ENCODE results near the gene ISG20. TPM values are rescaled to one million over a fixed set of nuclear protein-coding genes. Genes with fewer than 3 reads are reported as not detected.

The ISG20 gene
- total RNA-seq, 6 donors from 2014 or later = 41.3 to 119 (median 67.0) TPM

DNA sequence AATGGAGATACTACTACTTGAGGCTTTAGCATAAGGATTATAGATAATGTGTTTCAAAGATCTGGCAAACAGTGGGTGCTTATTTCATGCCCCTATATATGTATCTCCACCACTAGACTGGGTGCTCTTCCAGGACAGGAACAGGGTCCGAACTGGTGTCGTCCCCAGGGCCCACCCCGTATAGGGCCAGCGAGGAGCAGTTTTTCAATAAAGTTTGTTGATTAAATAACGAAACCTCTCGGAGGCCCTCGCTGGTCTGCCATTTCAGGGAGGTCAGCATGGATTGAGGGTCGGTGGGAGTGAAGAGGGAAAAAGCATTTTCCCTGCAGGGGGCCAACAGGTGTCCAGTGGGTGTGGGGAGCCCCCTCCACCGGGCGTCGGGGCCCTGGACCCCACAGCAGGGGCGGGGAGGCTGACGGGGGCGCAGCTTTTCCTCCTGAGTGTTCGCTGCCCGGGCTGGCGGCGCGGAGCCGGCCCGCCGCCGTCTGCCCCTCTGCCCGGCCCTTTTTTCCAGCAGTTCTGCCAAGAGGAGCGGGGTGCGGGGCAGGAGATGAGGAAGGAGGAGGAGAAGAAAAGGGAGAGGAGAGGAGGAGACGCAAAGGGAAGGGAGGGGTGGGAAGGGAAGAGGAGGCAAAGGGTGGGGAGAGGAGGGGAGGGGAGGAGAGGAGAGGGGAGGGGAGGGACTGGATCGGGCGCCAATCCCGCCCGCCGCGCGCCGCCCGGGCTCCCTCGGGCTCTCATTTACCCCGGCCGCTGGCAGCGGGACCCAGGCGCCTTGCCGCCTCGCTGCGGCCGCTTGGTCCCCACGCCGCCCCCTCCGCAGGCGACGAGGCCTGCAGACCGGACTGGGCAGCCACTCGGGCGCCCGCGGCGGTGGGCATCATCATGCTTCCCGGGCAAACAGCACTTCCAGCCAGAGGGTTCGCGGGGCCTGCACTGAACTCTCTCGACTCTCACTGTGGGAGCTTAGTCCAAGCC is 66.3 kb downstream of the ISG20 start:
- TF ChIP-seq POLR2AphosphoS5 (IDR thresholded peaks at IDR 0.05) (no peak), EP300 (IDR thresholded peaks at IDR 0.05) (no peak), POLR2A (IDR thresholded peaks at IDR 0.05) (no peak)
- TF ChIP-seq, protein P1, sequence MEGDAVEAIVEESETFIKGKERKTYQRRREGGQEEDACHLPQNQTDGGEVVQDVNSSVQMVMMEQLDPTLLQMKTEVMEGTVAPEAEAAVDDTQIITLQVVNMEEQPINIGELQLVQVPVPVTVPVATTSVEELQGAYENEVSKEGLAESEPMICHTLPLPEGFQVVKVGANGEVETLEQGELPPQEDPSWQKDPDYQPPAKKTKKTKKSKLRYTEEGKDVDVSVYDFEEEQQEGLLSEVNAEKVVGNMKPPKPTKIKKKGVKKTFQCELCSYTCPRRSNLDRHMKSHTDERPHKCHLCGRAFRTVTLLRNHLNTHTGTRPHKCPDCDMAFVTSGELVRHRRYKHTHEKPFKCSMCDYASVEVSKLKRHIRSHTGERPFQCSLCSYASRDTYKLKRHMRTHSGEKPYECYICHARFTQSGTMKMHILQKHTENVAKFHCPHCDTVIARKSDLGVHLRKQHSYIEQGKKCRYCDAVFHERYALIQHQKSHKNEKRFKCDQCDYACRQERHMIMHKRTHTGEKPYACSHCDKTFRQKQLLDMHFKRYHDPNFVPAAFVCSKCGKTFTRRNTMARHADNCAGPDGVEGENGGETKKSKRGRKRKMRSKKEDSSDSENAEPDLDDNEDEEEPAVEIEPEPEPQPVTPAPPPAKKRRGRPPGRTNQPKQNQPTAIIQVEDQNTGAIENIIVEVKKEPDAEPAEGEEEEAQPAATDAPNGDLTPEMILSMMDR (IDR thresholded peaks at IDR 0.05) = no peak
- no peaks in the 10 kb centered on the region for H3K36me3 ChIP-seq
- H3K4me3 ChIP-seq = peak overlapping the region; percentile 29 to 55 (median 46)
- ATAC-seq (ENCODE audit: low FRiP score in 2 of 2) = peak in 1 of 2 donors; percentile 70
- peaks cover 0 to 5% (median 0%) of the 10 kb centered on the region in 4 donors for H3K27me3 ChIP-seq
- 4 to 11% methylated on average over 40 to 57 of the region's 60 CpGs for WGBS, 2 donors
- peaks cover 6 to 21% (median 9%) of the 10 kb centered on the region in 4 donors for H3K4me1 ChIP-seq
- no peaks in the 10 kb centered on the region for H3K9me3 ChIP-seq
- peak overlapping the region in 2 of 4 donors; percentile 48 to 56 for H3K27ac ChIP-seq
- DNase-seq = peak in 1 of 2 donors; percentile 86

DNA sequence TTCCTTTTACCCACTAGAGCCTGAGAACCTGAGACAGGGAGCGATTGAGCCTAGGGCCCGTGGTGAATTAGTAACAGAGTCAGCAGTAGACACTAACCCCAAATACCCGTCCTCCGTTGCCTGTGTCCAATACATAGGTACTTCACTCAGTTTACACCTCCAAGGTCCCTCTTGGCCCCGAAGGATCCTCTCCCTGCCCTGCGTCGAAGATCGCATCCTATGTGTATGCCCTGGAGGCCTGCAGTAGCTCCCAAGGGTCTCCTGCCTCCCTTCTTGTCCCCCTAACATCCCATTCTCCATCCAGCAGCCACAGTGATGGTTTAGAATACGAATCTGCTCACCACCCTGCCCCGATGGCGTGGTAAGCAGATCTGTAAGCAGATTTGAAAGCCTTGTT is 67.0 kb downstream of the ISG20 start:
- ATAC-seq (ENCODE audit: low FRiP score in 2 of 2) = no peak
- H3K4me1 ChIP-seq = peaks cover 6 to 21% (median 9%) of the 10 kb centered on the region in 4 donors
- H3K36me3 ChIP-seq = no peaks in the 10 kb centered on the region
- TF ChIP-seq POLR2A (IDR thresholded peaks at IDR 0.05) = no peak
- no peak for TF ChIP-seq EP300 (IDR thresholded peaks at IDR 0.05)
- peak overlapping the region in 1 of 4 donors; percentile 56 for H3K27ac ChIP-seq
- no peak for DNase-seq
- peak overlapping the region in 3 of 4 donors; percentile 41 to 55 (median 52) for H3K4me3 ChIP-seq
- H3K27me3 ChIP-seq = peaks cover 0 to 5% (median 0%) of the 10 kb centered on the region in 4 donors
- H3K9me3 ChIP-seq = no peaks in the 10 kb centered on the region
- WGBS, 2 donors = 73 to 87% methylated on average over 9 to 11 of the region's 11 CpGs

Small RNA genes within 50 kb of the gene (small RNA-seq; reads per million reads assigned to genes)
- gene MIR1179 (0 to 0.11 (median 0.03) reads per million in 4 donors), gene MIR7-2 (0 to 0.07 (median 0) reads per million in 4 donors)

Other genes starting within 250 kb of the ISG20 start
- 10 to 100 TPM in 5 of 6 donors, 1 to 10 TPM in 1; 8.7 to 23.1 (median 17.6) TPM for gene MRPL46, start 171.6 kb upstream of the ISG20 start, total RNA-seq
- 10 to 100 TPM; 12.9 to 53.4 (median 34.7) TPM for gene MRPS11, start 171.3 kb upstream of the ISG20 start, total RNA-seq
- 10 to 100 TPM in 2 of 6 donors, 1 to 10 TPM in 4; 2.9 to 13.6 (median 5.3) TPM for gene DET1, start 92.3 kb upstream of the ISG20 start, total RNA-seq
- 10 to 100 TPM in 5 of 6 donors, 1 to 10 TPM in 1; 7.5 to 37.6 (median 18.4) TPM for gene AEN, start 17.7 kb upstream of the ISG20 start, total RNA-seq
- 1 to 10 TPM in 1 of 6 donors, under 1 TPM in 2, not detected in 3; 0.24 to 1.6 (median 0.46) TPM for gene ACAN, start 164.4 kb downstream of the ISG20 start, total RNA-seq